HFFc6 (cell line): ENCODE measurements around the gene IL15. TPM values are rescaled to one million over a fixed set of nuclear protein-coding genes. Genes with fewer than 3 reads are reported as not detected.

Experiments
- DNase-seq: peaks from one replicate; pipeline ENCODE4 v3.0.0-alpha.2; 2018
- H3K27ac Mint-ChIP-seq: 2 replicates; pipeline ENCODE4 v1.8.0; 2020; ENCODE audit warnings: mild to moderate bottlenecking, mixed read lengths
- H3K27me3 Mint-ChIP-seq: 2 replicates; pipeline ENCODE4 v1.8.0; 2021; ENCODE audit warnings: mild to moderate bottlenecking, moderate library complexity, mixed read lengths; ENCODE audit not compliant: insufficient read depth
- H3K36me3 Mint-ChIP-seq: 2 replicates; pipeline ENCODE4 v1.8.0; 2021; ENCODE audit warnings: low read depth, mixed read lengths
- H3K4me1 Mint-ChIP-seq: 2 replicates; pipeline ENCODE4 v1.8.0; 2020; ENCODE audit warnings: low read depth, mixed read lengths
- H3K4me3 Mint-ChIP-seq: 2 replicates; pipeline ENCODE4 v1.8.0; 2020; ENCODE audit warnings: mild to moderate bottlenecking, moderate library complexity, mixed read lengths
- H3K9me3 Mint-ChIP-seq: 2 replicates; pipeline ENCODE4 v1.8.0; 2020; ENCODE audit warnings: mild to moderate bottlenecking, mixed read lengths
- CTCF ChIP-seq: fragments of 200-600 bp; sonication (generic); IDR thresholded peaks from 2 replicates; pipeline ENCODE4 v1.5.0; 2021; ENCODE audit warnings: antibody characterized with exemption, mild to moderate bottlenecking
- total RNA-seq, 6 experiments: library from RNA; stranded (reverse); fragmentation: NEBNext Ultra II Directional; extraction: Animal tissue kit (Norgen Biotek cat#: 25700); gene quantifications; 2 replicates in 1 of 6; 3 replicates in 5 of 6; pipeline ENCODE4 v1.2.3, GENCODE V29; 2021

IL15 gene
- total RNA-seq, 6 experiments from 2014 or later: 1.9 to 3.9 (median 3.4) TPM

- no peak for DNase-seq
- peaks cover 4% of the 10 kb centered on the region for H3K4me1 Mint-ChIP-seq
- TF ChIP-seq CTCF: no peak
- H3K36me3 Mint-ChIP-seq: no peaks in the 10 kb centered on the region
- H3K9me3 Mint-ChIP-seq: no peaks in the 10 kb centered on the region
- no peak overlapping the region for H3K27ac Mint-ChIP-seq
- H3K27me3 Mint-ChIP-seq: peaks cover 3% of the 10 kb centered on the region
- H3K4me3 Mint-ChIP-seq: no peak overlapping the region
These were observed 5.5 kb upstream of the IL15 start for GRCh38 chr4:141630854-141631253.

- H3K36me3 Mint-ChIP-seq: no peaks in the 10 kb centered on the region
- peaks cover 39% of the 10 kb centered on the region for H3K4me1 Mint-ChIP-seq
- peak overlapping the region; percentile 94 for H3K27ac Mint-ChIP-seq
- TF ChIP-seq CTCF: no peak
- no peak for DNase-seq
- H3K27me3 Mint-ChIP-seq: peaks cover 2% of the 10 kb centered on the region
- H3K4me3 Mint-ChIP-seq: peak overlapping the region; percentile 95
- H3K9me3 Mint-ChIP-seq: no peaks in the 10 kb centered on the region
These were observed 674 bp upstream of the IL15 start for GRCh38 chr4:141635736-141636081.

- Mint-ChIP-seq H3K4me1 (peaks cover 42% of the 10 kb centered on the region), H3K4me3 (peak overlapping the region; percentile 95), H3K9me3 (no peaks in the 10 kb centered on the region), H3K36me3 (no peaks in the 10 kb centered on the region), H3K27me3 (no peaks in the 10 kb centered on the region; the same call in 1 of the 2 replicates), H3K27ac (peak overlapping the region; percentile 94)
- peak; percentile 47 for DNase-seq
- TF ChIP-seq CTCF: no peak
These were observed 533 bp downstream of the IL15 start for GRCh38 chr4:141636771-141637460.

GRCh38 chr4:141637565-141637964 lies 1.2 kb downstream of the IL15 start:
- no peak for DNase-seq
- peak overlapping the region; percentile 95 for H3K4me3 Mint-ChIP-seq
- H3K9me3 Mint-ChIP-seq: no peaks in the 10 kb centered on the region
- no peak for TF ChIP-seq CTCF
- H3K36me3 Mint-ChIP-seq: no peaks in the 10 kb centered on the region
- no peak overlapping the region; the same call in none of the 2 replicates for H3K27ac Mint-ChIP-seq
- H3K4me1 Mint-ChIP-seq: peaks cover 49% of the 10 kb centered on the region
- H3K27me3 Mint-ChIP-seq: no peaks in the 10 kb centered on the region; the same call in 1 of the 2 replicates

GRCh38 chr4:141638230-141638629 lies 1.8 kb downstream of the IL15 start:
- Mint-ChIP-seq H3K27ac (no peak overlapping the region), H3K9me3 (no peaks in the 10 kb centered on the region), H3K4me1 (peaks cover 55% of the 10 kb centered on the region), H3K36me3 (no peaks in the 10 kb centered on the region), H3K27me3 (no peaks in the 10 kb centered on the region; the same call in 1 of the 2 replicates), H3K4me3 (peak overlapping the region; percentile 95)
- DNase-seq: no peak
- TF ChIP-seq CTCF: no peak
